ENCODE measurements around the gene SYNGR3. TPM values are rescaled to one million over a fixed set of nuclear protein-coding genes. Genes with fewer than 3 reads are reported as not detected.

SYNGR3 gene
- total RNA-seq, 1 experiment from 2014 or later, result 4.3 TPM

DNA sequence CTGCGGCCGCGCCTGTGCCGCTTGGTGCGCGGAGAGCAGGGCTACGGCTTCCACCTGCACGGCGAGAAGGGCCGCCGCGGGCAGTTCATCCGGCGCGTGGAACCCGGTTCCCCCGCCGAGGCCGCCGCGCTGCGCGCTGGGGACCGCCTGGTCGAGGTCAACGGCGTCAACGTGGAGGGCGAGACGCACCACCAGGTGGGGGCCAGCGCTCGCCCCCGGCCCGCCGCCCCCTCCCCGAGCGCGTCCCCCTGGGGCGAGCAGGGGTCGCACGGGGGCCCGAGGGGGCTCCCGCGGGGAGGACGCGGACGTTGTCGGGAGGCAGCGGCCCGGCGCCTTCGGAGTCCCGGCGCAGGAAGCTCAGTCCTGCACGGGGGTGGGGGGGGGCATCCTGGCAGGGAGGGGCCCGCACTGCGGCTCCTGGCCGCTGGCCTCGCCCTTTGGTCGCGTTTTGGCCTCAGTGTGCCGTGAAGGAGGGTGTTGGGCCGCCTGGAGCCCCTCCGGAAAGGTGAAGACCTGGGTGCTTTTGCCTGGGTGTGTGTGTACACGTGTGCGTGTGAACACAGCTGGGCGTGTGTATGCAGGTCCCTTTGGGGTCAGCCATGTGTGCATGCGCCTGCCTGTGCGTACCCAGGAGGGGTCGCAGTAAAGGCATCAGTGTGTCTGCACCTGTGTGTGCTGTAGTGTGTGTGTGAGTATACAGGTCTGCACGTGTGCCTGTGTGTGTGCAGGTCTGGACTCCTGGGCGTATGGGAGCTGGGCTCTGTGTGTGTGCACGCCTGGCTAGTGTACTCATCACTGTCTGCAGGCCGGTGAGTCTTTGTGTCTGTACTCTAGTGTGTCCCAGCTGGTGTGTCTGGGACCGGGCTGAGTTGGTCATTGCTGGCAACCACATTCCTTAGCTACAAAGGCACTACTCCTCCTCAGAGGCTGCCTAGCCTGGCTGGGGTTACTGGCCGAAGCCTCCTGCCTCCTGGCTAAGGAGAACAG is 37.5 kb downstream of the SYNGR3 start:
- TF ChIP-seq, protein P1, sequence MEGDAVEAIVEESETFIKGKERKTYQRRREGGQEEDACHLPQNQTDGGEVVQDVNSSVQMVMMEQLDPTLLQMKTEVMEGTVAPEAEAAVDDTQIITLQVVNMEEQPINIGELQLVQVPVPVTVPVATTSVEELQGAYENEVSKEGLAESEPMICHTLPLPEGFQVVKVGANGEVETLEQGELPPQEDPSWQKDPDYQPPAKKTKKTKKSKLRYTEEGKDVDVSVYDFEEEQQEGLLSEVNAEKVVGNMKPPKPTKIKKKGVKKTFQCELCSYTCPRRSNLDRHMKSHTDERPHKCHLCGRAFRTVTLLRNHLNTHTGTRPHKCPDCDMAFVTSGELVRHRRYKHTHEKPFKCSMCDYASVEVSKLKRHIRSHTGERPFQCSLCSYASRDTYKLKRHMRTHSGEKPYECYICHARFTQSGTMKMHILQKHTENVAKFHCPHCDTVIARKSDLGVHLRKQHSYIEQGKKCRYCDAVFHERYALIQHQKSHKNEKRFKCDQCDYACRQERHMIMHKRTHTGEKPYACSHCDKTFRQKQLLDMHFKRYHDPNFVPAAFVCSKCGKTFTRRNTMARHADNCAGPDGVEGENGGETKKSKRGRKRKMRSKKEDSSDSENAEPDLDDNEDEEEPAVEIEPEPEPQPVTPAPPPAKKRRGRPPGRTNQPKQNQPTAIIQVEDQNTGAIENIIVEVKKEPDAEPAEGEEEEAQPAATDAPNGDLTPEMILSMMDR (conservative IDR thresholded peaks at IDR 0.05), result no peak; the same call in 1 of the 2 replicates
- TF ChIP-seq EZH2 (IDR thresholded peaks at IDR 0.05; ENCODE audit: low read depth), result no peak
- H3K36me3 ChIP-seq (ENCODE audit: low read depth), result no peaks in the 10 kb centered on the region
- intact Hi-C loops (cut with micrococcal nuclease; ENCODE audit: unreplicated experiment), result no loop called here
- ChIA-PET CTCF (interaction anchor here (0.6 to 0.7 kb wide), 2 partner anchors 14 to 21 kb away, joined by 5 to 12 read pairs; partner anchors contain the start of gene TSC2), POLR2A (ENCODE audit: unreplicated experiment) (interaction anchor here (0.6 kb wide), 2 partner anchors 63 to 684 kb away, joined by 5 to 7 read pairs; partner anchors contain the start of gene RPS2)
- peaks cover 9% of the 10 kb centered on the region; the same call in 1 of the 2 replicates for H3F3A ChIP-seq (ENCODE audit: insufficient read depth, low read depth)
- H3K79me2 ChIP-seq (ENCODE audit: low read depth), result 0 out of 2 replicates have a peak, but pooled peaks cover 4% of the 10 kb centered on the region
- peaks cover 16% of the 10 kb centered on the region for H3K4me1 ChIP-seq (replicated peaks; ENCODE audit: insufficient read depth)
- peak overlapping the region; percentile 58 for H3K4me3 ChIP-seq
- peaks cover 4% of the 10 kb centered on the region; the same call in 1 of the 2 replicates for H4K20me1 ChIP-seq (ENCODE audit: insufficient read depth)
- peak in 1 of 2 experiments; percentile 40 for DNase-seq
- no peaks in the 10 kb centered on the region for H3K9me2 ChIP-seq (ENCODE audit: insufficient read depth)
- no peaks in the 10 kb centered on the region for H3K27me3 ChIP-seq (ENCODE audit: insufficient read depth, low read depth)
- TSS peak; percentile 28 for BruUV-seq (replicated peaks)
- H3K27ac ChIP-seq, result no peak overlapping the region
- H3K9me3 ChIP-seq (ENCODE audit: insufficient read depth, low read depth), result no peaks in the 10 kb centered on the region
- peak overlapping the region; percentile 85 for H3K4me2 ChIP-seq
- 0 out of 2 replicates have a peak overlapping the region, but pooled peaks have one; percentile 22 for H2AFZ ChIP-seq

- intact Hi-C loops (cut with micrococcal nuclease; ENCODE audit: unreplicated experiment), result no loop called here
- TF ChIP-seq, protein P1 (conservative IDR thresholded peaks at IDR 0.05), result no peak
- TF ChIP-seq EZH2 (IDR thresholded peaks at IDR 0.05; ENCODE audit: low read depth), result no peak
- Histone ChIP-seq H3K36me3 (ENCODE audit: low read depth) (no peaks in the 10 kb centered on the region), H3F3A (ENCODE audit: insufficient read depth, low read depth) (peaks cover 9% of the 10 kb centered on the region; the same call in 1 of the 2 replicates), H2AFZ (no peak overlapping the region), H3K4me2 (peak overlapping the region; percentile 85), H3K4me1 (replicated peaks; ENCODE audit: insufficient read depth) (peaks cover 13% of the 10 kb centered on the region), H3K9me3 (ENCODE audit: insufficient read depth, low read depth) (no peaks in the 10 kb centered on the region), H3K4me3 (no peak overlapping the region), H4K20me1 (ENCODE audit: insufficient read depth) (peaks cover 4% of the 10 kb centered on the region; the same call in 1 of the 2 replicates), H3K79me2 (ENCODE audit: low read depth) (0 out of 2 replicates have a peak, but pooled peaks cover 4% of the 10 kb centered on the region), H3K27me3 (ENCODE audit: insufficient read depth, low read depth) (no peaks in the 10 kb centered on the region), H3K9me2 (ENCODE audit: insufficient read depth) (no peaks in the 10 kb centered on the region), H3K27ac (no peak overlapping the region)
- ChIA-PET CTCF (no interaction called here), POLR2A (ENCODE audit: unreplicated experiment) (no interaction called here)
- no TSS peak for BruUV-seq (replicated peaks)
- no peak for DNase-seq
Observed at GRCh38 chr16:2028146-2028545, 38.4 kb downstream of the SYNGR3 start.

DNA sequence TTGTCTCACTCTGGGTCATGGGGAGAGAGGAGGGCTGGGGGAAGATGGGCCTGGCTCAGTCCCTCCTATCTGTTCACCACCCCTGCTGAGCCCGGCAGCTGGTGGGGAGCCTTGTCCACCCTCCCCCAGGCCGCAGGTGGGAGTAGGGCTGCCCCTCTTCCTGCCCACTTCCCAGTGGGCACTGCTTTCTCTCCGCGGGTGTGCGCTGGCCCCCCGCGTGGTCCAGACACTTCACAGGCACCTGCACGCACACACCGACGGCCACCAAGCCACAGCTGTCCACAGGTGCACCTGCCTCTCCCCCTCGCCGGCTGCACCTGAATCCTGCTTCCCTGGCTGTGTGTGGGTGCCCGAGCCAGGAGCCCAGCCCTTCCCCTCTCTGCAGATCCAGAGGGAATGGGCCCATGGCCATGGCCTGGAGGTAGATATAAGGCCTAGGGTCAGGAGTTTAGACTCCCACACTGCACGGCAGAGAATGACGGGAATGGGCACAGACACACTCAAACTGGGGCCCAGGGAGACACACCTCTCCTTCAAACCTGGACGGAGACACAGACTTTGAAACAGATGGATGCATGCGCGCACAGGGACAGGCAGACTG is 39.0 kb downstream of the SYNGR3 start:
- H3K36me3 ChIP-seq (ENCODE audit: low read depth), result no peaks in the 10 kb centered on the region
- no peaks in the 10 kb centered on the region for H3K9me3 ChIP-seq (ENCODE audit: insufficient read depth, low read depth)
- H3K9me2 ChIP-seq (ENCODE audit: insufficient read depth), result no peaks in the 10 kb centered on the region
- DNase-seq, result no peak
- no peak overlapping the region for H3K4me2 ChIP-seq
- H3F3A ChIP-seq (ENCODE audit: insufficient read depth, low read depth), result peaks cover 9% of the 10 kb centered on the region; the same call in 1 of the 2 replicates
- no peak overlapping the region for H2AFZ ChIP-seq
- POLR2A ChIA-PET (ENCODE audit: unreplicated experiment), result no interaction called here
- no TSS peak for BruUV-seq (replicated peaks)
- CTCF ChIA-PET, result no interaction called here
- peaks cover 4% of the 10 kb centered on the region; the same call in 1 of the 2 replicates for H4K20me1 ChIP-seq (ENCODE audit: insufficient read depth)
- no peak overlapping the region for H3K4me3 ChIP-seq
- intact Hi-C loops (cut with micrococcal nuclease; ENCODE audit: unreplicated experiment), result no loop called here
- TF ChIP-seq, protein P1 (conservative IDR thresholded peaks at IDR 0.05), result no peak
- no peak for TF ChIP-seq EZH2 (IDR thresholded peaks at IDR 0.05; ENCODE audit: low read depth)
- no peaks in the 10 kb centered on the region for H3K27me3 ChIP-seq (ENCODE audit: insufficient read depth, low read depth)
- 0 out of 2 replicates have a peak, but pooled peaks cover 4% of the 10 kb centered on the region for H3K79me2 ChIP-seq (ENCODE audit: low read depth)
- peaks cover 16% of the 10 kb centered on the region for H3K4me1 ChIP-seq (replicated peaks; ENCODE audit: insufficient read depth)
- H3K27ac ChIP-seq, result no peak overlapping the region

Measured in PC-9 (cell line).